Measurements from ENCODE around the gene EVA1C. TPM values are rescaled to one million over a fixed set of nuclear protein-coding genes. Genes with fewer than 3 reads are reported as not detected.
A peak's percentile ranks its signal among the peaks of the same experiment; 100 is the strongest.

EVA1C gene
- total and polyA plus RNA-seq, 9 of the 15 experiments (the other 6 are each of a cell fraction or from before 2014, with no cell fraction given), result 0.22 TPM; not detected in 8

DNA sequence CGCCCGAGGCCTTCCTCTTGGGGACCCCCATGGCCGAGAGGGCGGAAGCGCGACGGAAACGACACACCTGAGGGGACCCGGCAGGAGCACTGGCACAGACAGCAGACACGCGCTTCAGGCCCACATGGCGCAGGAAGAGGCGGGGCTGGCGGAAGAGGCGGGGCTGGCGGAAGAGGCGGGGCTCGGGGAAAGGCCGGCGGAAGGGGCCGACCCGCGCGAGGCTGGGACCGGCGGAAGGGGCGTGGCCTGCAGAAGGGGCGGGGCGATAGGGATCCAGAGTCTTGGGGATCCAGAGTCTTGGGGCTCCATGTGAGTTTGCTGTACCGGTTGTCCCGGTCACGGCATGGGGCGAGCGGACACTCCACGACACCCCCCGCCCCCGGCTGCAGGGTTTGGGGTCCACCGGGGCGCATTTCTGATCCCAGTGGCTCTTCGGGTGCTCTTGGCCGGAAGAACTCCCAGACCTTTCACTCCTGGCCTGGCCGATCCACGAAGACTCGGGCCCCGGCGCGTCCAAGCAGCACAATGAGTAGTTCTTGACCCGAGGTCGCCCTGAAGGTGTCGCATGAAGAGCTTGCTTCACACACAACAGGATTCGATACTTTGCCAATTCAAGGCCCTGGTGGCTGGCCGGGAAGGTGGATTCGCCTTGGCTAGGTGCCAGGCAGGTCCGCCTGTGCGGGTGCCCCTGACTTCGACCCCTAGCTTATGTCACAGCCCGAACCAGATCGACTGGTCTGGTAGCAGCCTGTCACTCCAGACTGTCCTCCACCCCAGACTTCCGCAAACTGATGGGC is 19.4 kb upstream of the EVA1C start, which contains the start of gene URB1 (continued):
- TF ChIP-seq, protein P1, sequence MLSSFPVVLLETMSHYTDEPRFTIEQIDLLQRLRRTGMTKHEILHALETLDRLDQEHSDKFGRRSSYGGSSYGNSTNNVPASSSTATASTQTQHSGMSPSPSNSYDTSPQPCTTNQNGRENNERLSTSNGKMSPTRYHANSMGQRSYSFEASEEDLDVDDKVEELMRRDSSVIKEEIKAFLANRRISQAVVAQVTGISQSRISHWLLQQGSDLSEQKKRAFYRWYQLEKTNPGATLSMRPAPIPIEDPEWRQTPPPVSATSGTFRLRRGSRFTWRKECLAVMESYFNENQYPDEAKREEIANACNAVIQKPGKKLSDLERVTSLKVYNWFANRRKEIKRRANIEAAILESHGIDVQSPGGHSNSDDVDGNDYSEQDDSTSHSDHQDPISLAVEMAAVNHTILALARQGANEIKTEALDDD (IDR thresholded peaks at IDR 0.05), result no peak
- TF ChIP-seq LEF1 (IDR thresholded peaks at IDR 0.05), result no peak
- TF ChIP-seq, protein P2, sequence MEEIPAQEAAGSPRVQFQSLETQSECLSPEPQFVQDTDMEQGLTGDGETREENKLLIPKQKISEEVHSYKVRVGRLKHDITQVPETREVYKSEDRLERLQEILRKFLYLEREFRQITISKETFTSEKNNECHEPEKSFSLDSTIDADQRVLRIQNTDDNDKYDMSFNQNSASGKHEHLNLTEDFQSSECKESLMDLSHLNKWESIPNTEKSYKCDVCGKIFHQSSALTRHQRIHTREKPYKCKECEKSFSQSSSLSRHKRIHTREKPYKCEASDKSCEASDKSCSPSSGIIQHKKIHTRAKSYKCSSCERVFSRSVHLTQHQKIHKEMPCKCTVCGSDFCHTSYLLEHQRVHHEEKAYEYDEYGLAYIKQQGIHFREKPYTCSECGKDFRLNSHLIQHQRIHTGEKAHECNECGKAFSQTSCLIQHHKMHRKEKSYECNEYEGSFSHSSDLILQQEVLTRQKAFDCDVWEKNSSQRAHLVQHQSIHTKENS (CRISPR knock-in tag; IDR thresholded peaks at IDR 0.05), result no peak
- TF ChIP-seq FOXA3 (CRISPR knock-in tag; conservative IDR thresholded peaks at IDR 0.05 in 1 of 2, IDR thresholded peaks at IDR 0.05 in 1 of 2), result no peak
- TF ChIP-seq NFIX (CRISPR knock-in tag; IDR thresholded peaks at IDR 0.05; ENCODE audit: low read depth), result peak; percentile 84
- no peak for TF ChIP-seq STAT5B (CRISPR knock-in tag; IDR thresholded peaks at IDR 0.05)
- TF ChIP-seq, protein P3, sequence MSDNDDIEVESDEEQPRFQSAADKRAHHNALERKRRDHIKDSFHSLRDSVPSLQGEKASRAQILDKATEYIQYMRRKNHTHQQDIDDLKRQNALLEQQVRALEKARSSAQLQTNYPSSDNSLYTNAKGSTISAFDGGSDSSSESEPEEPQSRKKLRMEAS (CRISPR knock-in tag; IDR thresholded peaks at IDR 0.05), result peak; percentile 98
- TF ChIP-seq ZNF644 (tag; IDR thresholded peaks at IDR 0.05; ENCODE audit: low read depth), result no peak
- no peak for TF ChIP-seq POU5F1 (IDR thresholded peaks at IDR 0.05; ENCODE audit: borderline replicate concordance, low read depth, low read length, partially characterized antibody)
- TF ChIP-seq, protein P4, sequence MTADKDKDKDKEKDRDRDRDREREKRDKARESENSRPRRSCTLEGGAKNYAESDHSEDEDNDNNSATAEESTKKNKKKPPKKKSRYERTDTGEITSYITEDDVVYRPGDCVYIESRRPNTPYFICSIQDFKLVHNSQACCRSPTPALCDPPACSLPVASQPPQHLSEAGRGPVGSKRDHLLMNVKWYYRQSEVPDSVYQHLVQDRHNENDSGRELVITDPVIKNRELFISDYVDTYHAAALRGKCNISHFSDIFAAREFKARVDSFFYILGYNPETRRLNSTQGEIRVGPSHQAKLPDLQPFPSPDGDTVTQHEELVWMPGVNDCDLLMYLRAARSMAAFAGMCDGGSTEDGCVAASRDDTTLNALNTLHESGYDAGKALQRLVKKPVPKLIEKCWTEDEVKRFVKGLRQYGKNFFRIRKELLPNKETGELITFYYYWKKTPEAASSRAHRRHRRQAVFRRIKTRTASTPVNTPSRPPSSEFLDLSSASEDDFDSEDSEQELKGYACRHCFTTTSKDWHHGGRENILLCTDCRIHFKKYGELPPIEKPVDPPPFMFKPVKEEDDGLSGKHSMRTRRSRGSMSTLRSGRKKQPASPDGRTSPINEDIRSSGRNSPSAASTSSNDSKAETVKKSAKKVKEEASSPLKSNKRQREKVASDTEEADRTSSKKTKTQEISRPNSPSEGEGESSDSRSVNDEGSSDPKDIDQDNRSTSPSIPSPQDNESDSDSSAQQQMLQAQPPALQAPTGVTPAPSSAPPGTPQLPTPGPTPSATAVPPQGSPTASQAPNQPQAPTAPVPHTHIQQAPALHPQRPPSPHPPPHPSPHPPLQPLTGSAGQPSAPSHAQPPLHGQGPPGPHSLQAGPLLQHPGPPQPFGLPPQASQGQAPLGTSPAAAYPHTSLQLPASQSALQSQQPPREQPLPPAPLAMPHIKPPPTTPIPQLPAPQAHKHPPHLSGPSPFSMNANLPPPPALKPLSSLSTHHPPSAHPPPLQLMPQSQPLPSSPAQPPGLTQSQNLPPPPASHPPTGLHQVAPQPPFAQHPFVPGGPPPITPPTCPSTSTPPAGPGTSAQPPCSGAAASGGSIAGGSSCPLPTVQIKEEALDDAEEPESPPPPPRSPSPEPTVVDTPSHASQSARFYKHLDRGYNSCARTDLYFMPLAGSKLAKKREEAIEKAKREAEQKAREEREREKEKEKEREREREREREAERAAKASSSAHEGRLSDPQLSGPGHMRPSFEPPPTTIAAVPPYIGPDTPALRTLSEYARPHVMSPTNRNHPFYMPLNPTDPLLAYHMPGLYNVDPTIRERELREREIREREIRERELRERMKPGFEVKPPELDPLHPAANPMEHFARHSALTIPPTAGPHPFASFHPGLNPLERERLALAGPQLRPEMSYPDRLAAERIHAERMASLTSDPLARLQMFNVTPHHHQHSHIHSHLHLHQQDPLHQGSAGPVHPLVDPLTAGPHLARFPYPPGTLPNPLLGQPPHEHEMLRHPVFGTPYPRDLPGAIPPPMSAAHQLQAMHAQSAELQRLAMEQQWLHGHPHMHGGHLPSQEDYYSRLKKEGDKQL (CRISPR knock-in tag; IDR thresholded peaks at IDR 0.05; ENCODE audit: borderline replicate concordance), result no peak
- peak; percentile 23 for TF ChIP-seq SP2 (IDR thresholded peaks at IDR 0.05; ENCODE audit: extremely low read depth, low read depth, low read length, poor library complexity, severe bottlenecking)
- TF ChIP-seq ZNF324 (CRISPR knock-in tag; IDR thresholded peaks at IDR 0.05), result no peak
- TF ChIP-seq BRF1 (IDR thresholded peaks at IDR 0.05; ENCODE audit: borderline replicate concordance, extremely low read depth, insufficient read length), result no peak
- no peak for TF ChIP-seq ZNF121 (CRISPR knock-in tag; conservative IDR thresholded peaks at IDR 0.05)
- no peak for TF ChIP-seq ZNF224 (CRISPR knock-in tag; IDR thresholded peaks at IDR 0.05)
- TF ChIP-seq PHTF2 (CRISPR knock-in tag; IDR thresholded peaks at IDR 0.05), result no peak
- TF ChIP-seq ZNF384 (IDR thresholded peaks at IDR 0.05; ENCODE audit: low read depth, low read length), result no peak
- TF ChIP-seq ZNF551 (CRISPR knock-in tag; IDR thresholded peaks at IDR 0.05), result no peak
- no peak for TF ChIP-seq ZC3H4 (CRISPR knock-in tag; IDR thresholded peaks at IDR 0.05; ENCODE audit: borderline replicate concordance)
- TF ChIP-seq PURB (CRISPR knock-in tag; IDR thresholded peaks at IDR 0.05; ENCODE audit: low read depth), result no peak
